Transverse colon (tissue), 3 donors: ENCODE data around the gene BLOC1S3.

ENCODE experiments used
- CTCF ChIP-seq, 5 experiments: fragments of 200-600 bp in 3 of 5; fragments of 450-650 bp in 2 of 5; sonication (generic) in 3 of 5; IDR thresholded peaks; 1 replicate in 2 of 5; 2 replicates in 3 of 5; pipeline ENCODE4 v1.5.1; 2016 to 2017; ENCODE audit warnings: antibody characterized with exemption in 5 of 5, inconsistent platforms in 3 of 5, mild to moderate bottlenecking in 2 of 5, moderate library complexity in 1 of 5
- POLR2A ChIP-seq: fragments of 450-650 bp; IDR thresholded peaks from one replicate; pipeline ENCODE4 v1.6.1; 2016; ENCODE audit warnings: antibody characterized with exemption, mild to moderate bottlenecking, moderate library complexity

DNA sequence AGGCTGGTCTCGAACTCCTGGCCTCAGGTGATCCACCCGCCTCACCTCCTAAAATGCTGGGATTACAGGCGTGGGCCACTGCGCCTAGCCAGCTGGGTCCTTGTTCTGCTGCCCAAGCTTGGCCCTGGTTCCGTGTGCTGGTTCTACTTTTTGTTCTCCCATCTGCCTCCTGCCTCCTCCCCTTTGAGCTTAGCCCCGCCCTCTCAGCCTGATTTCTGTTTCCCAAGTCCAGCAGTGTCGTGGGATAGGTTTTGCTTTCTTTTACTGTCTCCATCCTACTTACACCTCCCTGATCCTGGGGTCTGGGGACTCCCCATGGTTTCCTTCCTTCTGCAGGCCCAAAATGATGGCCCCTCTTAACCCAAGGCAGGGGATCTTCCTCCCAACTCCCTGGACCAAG lies 2.4 kb downstream of the BLOC1S3 start:
- TF ChIP-seq CTCF (IDR thresholded peaks at IDR 0.05), result no peak
- no peak for TF ChIP-seq POLR2A
